ENCODE results near the gene NUB1. TPM values are rescaled to one million over a fixed set of nuclear protein-coding genes. Genes with fewer than 3 reads are reported as not detected.

Gene NUB1
- total RNA-seq, 1 experiment from 2014 or later = 48.5 TPM

DNA sequence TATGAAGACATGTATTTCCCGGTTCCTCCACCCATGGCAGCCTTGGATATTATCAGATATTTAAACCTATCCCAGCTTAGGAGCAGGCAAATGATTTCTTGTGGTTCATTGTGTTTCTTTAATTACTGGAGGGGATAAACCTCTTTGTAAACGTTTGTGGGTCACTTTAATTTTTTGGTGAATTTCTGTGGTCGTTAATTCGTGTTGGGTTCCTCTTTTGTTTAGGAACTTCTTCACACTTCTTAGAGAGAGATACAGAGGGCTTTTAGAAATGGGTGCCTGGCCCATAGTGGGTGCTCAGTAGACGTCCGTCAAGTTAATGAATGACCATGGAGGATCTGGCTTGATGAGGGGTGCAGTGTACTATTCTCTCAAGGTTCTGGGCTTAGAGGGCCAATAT lies 27.2 kb upstream of the NUB1 start:
- H2AK5ac ChIP-seq (ENCODE audit: insufficient read length, low read length) = no peak overlapping the region
- no peak overlapping the region for H3K4me2 ChIP-seq (ENCODE audit: insufficient read depth, insufficient read length, low read length)
- peaks cover 6% of the 10 kb centered on the region for H3K9me3 ChIP-seq (ENCODE audit: control insufficient read depth, low read depth, low read length)
- Mint-ChIP-seq H3K4me1 (0 out of 4 replicates have a peak, but pooled peaks cover 0 to 2% of the 10 kb centered on the region in 2 experiments), H3K27me3 (ENCODE audit: low read depth) (peaks cover 5% of the 10 kb centered on the region), H3K36me3 (ENCODE audit: insufficient read depth in 1 of 3, low read depth in 3 of 3) (peaks cover 4 to 5% (median 4%) of the 10 kb centered on the region in 3 experiments; a peak in 4 of 7 replicates), H3K4me3 (no peak overlapping the region), H3K27ac (no peak overlapping the region), H3K9me3 (peaks cover 19% of the 10 kb centered on the region in 2 experiments)
- H3K23me2 ChIP-seq (ENCODE audit: insufficient read length, low read depth, low read length, poor library complexity, severe bottlenecking) = no peaks in the 10 kb centered on the region
- no peaks in the 10 kb centered on the region for H4K20me1 ChIP-seq (ENCODE audit: control insufficient read depth, insufficient read depth, insufficient read length)
- H2BK20ac ChIP-seq (ENCODE audit: low read depth, low read length, poor library complexity, severe bottlenecking) = no peak overlapping the region
- no peak overlapping the region for H4K5ac ChIP-seq (ENCODE audit: insufficient read length, low read depth, low read length)
- TF ChIP-seq, protein P1, sequence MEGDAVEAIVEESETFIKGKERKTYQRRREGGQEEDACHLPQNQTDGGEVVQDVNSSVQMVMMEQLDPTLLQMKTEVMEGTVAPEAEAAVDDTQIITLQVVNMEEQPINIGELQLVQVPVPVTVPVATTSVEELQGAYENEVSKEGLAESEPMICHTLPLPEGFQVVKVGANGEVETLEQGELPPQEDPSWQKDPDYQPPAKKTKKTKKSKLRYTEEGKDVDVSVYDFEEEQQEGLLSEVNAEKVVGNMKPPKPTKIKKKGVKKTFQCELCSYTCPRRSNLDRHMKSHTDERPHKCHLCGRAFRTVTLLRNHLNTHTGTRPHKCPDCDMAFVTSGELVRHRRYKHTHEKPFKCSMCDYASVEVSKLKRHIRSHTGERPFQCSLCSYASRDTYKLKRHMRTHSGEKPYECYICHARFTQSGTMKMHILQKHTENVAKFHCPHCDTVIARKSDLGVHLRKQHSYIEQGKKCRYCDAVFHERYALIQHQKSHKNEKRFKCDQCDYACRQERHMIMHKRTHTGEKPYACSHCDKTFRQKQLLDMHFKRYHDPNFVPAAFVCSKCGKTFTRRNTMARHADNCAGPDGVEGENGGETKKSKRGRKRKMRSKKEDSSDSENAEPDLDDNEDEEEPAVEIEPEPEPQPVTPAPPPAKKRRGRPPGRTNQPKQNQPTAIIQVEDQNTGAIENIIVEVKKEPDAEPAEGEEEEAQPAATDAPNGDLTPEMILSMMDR (conservative IDR thresholded peaks at IDR 0.05) = no peak
- H3K9ac ChIP-seq (ENCODE audit: extremely low read depth, insufficient read length, low read length) = no peak overlapping the region
- no peaks in the 10 kb centered on the region for H3K4me1 ChIP-seq (ENCODE audit: insufficient read depth, low read length)
- H2AFZ ChIP-seq (ENCODE audit: low read length) = no peak overlapping the region
- no peak overlapping the region for H2BK120ac ChIP-seq (ENCODE audit: low read depth, low read length, poor library complexity, severe bottlenecking)
- no peak overlapping the region for H2BK5ac ChIP-seq (ENCODE audit: insufficient read length, low read length)
- no peak overlapping the region for H3K56ac ChIP-seq (ENCODE audit: insufficient read length, low read depth, low read length)
- DNase-seq = no peak
- no peak overlapping the region for H3K18ac ChIP-seq (ENCODE audit: insufficient read length, low read depth, low read length)
- H3K27ac ChIP-seq (ENCODE audit: insufficient read length, low read depth, low read length) = no peak overlapping the region
- H3K4ac ChIP-seq (ENCODE audit: low read depth, low read length) = no peak overlapping the region
- no peak overlapping the region for H3T11ph ChIP-seq (ENCODE audit: low read length)
- no peaks in the 10 kb centered on the region for H3K79me2 ChIP-seq (ENCODE audit: insufficient read depth, low read length)
- no peak overlapping the region for H2BK15ac ChIP-seq (ENCODE audit: low read depth, low read length)
- no peaks in the 10 kb centered on the region for H3K79me1 ChIP-seq (ENCODE audit: insufficient read depth, low read depth, low read length, poor library complexity, severe bottlenecking)
- H4K8ac ChIP-seq (replicated peaks; ENCODE audit: insufficient read length, low read depth, low read length) = no peak overlapping the region
- H3K14ac ChIP-seq (ENCODE audit: insufficient read depth, low read length) = no peak overlapping the region
- H3K23ac ChIP-seq (ENCODE audit: insufficient read length, low read depth, low read length) = no peak overlapping the region
- H3K27me3 ChIP-seq (ENCODE audit: insufficient read depth, low read length) = no peaks in the 10 kb centered on the region
- H4K91ac ChIP-seq (ENCODE audit: insufficient read length, low read depth, low read length) = no peak overlapping the region
- no CpG with 5 or more reads among the region's 6 CpGs for WGBS (ENCODE audit: extremely low coverage, insufficient read length, low lambda C conversion rate)
- H2BK12ac ChIP-seq (ENCODE audit: insufficient read length, low read depth, low read length) = no peak overlapping the region
